Stimulated activated CD4-positive, alpha-beta T cell treated with anti-CD3 and anti-CD28 coated beads, TNF-alpha, amount 100 ng/mL, for 48 hours (primary cell): ENCODE data around the gene GALNT7.
"Not testable (repeated sequence)": the region's sequence is repeated elsewhere in the genome, so short reads cannot be mapped to it uniquely, and the experiment has no call there.

Experiments used
- DNase-seq, 3 donors: peaks; one replicate each; pipeline ENCODE4 v3.0.0-alpha.2; 2020; ENCODE audit warnings: low read depth in 3 of 3

The GALNT7 gene, protein sequence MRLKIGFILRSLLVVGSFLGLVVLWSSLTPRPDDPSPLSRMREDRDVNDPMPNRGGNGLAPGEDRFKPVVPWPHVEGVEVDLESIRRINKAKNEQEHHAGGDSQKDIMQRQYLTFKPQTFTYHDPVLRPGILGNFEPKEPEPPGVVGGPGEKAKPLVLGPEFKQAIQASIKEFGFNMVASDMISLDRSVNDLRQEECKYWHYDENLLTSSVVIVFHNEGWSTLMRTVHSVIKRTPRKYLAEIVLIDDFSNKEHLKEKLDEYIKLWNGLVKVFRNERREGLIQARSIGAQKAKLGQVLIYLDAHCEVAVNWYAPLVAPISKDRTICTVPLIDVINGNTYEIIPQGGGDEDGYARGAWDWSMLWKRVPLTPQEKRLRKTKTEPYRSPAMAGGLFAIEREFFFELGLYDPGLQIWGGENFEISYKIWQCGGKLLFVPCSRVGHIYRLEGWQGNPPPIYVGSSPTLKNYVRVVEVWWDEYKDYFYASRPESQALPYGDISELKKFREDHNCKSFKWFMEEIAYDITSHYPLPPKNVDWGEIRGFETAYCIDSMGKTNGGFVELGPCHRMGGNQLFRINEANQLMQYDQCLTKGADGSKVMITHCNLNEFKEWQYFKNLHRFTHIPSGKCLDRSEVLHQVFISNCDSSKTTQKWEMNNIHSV

GRCh38 chr4:173168396-173169177 lies at the start of gene GALNT7:
GALNT7 (plus strand) TSS chr4:173168811; CDS start chr4:173168836, 25 bp downstream.
- DNase-seq, result peak; percentile 29 to 57 (median 44)

GRCh38 chr4:173118819-173119218 lies 49.8 kb upstream of the GALNT7 start:
- not testable (repeated sequence) for DNase-seq

- DNase-seq, result no peak
These were observed 48.8 kb upstream of the GALNT7 start for GRCh38 chr4:173119818-173120217.

GRCh38 chr4:173121076-173121561 lies 47.5 kb upstream of the GALNT7 start:
- no peak for DNase-seq

DNA sequence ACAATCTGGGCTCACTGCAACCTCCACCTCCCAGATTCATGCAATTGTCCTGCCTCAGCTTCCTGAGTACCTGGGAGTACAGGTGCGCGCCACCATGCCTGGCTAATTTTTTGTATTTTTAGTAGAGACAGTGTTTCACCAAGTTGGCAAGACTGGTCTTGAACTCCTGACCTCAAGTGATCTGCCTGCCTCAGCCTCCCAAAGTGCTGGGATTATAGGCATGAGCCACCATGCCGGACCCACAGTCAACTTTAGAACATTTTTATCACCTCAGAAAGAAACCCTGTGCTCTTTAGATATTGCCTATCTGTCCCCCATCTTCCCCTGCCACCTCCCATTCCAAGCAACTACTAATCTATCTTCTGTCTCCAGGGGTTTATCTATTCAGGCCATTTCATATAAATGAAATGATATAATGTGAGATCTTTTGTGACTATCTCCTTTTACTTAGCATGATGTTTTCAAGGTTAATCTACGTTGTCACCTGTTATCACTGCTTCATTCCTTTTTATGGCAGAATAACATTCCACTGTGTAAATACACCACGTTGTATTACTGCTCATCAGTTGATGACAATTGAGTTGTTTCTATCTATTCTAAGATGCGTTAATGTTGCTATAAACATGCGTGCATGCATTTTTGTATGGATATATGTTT lies 44.3 kb upstream of the GALNT7 start:
- DNase-seq, result no peak

GRCh38 chr4:173125216-173125812 lies 43.3 kb upstream of the GALNT7 start:
- no peak for DNase-seq

- DNase-seq, result no peak
These were observed 40.3 kb upstream of the GALNT7 start for GRCh38 chr4:173128199-173128890.

- no peak for DNase-seq
These were observed 37.9 kb upstream of the GALNT7 start for GRCh38 chr4:173130687-173131086.

DNA sequence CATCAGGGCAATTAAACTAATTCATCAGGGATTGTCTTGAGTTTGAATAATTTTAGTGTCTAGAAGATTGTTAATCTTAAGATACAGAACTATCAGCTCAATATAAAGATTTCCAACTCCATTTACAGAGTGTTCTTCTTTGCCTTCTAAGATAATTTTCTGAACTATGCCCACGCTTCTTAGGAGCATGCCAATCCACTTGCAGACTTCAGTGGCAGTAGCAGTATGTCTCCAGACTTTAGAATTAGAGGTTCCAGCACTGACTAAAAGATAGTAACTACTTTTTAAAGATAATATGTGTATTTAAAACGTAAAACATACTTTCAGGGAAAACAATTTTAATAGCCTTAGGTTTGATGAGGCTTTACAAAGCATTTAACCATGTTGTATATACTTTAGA lies 34.2 kb upstream of the GALNT7 start:
- no peak for DNase-seq

DNA sequence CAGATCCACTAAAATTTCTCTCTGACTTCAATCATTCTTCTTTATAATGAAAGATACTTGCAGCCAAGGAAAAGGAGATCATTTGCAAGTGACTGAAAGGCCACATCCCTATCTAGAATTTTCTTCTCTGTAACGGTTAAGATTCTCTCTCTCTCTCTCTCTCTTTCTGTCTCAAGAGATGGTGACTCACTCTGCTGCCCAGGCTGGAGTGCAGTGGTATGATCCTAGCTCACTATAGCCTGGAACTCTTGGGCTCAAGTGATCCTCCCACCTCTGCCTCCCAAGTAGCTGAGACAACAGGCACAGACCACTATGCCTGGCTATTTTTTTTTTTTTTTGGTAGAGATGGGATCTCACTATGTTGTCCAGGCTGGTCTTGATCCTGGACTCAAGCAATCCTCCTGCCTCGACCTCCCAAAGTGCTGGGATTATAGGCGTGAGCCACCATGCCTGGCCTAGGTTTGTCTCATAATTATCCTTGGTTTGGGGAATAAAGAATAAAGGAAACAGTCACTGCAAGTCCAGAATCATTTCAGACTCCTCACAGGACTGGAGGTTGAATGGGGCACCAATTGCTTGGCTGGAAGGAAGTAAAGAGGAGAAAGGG lies 33.3 kb upstream of the GALNT7 start:
- no peak for DNase-seq

GRCh38 chr4:173138624-173139023 lies 30.0 kb upstream of the GALNT7 start:
- no peak for DNase-seq

- DNase-seq, result no peak
These were observed 29.1 kb upstream of the GALNT7 start for GRCh38 chr4:173139561-173139960.

- no peak for DNase-seq
These were observed 23.5 kb upstream of the GALNT7 start for GRCh38 chr4:173145131-173145530.

DNA sequence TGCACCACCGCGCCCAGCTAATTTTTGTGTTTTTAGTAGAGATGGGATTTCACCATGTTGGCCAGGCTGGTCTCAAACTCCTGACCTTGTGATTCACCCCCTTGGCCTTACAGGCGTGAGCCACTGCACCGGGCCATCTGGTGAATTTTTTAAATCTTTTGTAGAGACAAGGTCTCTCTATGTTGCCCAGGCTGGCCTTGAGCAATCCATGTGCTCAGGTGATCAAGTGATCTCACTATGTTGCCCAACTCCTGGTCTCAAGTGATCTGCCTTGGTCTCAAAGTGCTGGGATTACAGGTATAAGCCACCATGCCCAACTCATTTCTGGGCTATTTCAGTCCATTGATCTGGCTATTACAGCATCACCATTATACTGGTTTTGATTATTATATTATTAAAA lies 22.2 kb upstream of the GALNT7 start:
- no peak for DNase-seq

DNA sequence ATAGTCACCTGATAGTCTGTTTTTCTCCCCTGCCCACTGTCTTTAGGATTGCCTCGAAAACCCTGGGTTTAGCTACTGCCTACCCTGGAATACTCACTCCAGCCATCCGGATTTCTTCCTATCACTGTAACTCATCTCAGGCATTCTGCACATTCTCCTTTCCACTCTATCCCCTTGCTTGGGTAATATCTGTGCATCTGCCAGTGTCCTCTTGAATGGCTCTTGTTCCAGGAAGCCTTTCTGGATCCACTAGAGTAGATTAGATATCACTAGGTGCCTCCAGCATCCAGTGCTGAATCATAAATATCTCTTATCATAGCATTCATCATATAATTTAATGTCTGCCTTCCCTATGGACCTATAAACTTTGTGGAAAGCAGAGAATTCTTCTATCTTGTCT lies 17.1 kb upstream of the GALNT7 start:
- no peak for DNase-seq

DNA sequence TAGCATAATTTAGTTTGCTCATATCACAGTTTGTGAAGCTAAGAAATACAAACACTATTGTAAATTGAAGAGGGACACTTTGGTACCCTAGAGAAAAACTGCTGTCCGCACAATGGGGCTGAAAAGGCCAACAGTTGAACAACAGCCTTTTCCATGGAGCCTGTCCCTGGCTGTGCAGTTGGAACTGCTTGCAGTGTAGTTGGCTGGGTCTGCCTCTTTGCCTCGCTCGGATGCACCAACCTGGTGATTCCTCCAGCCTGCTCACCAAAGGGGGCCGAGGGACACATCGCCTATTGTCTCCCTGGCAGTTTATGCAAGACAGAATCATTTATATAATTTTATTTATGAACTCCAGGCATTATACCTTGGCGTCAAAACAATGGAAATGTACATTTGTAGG lies 16.5 kb upstream of the GALNT7 start:
- no peak for DNase-seq

DNA sequence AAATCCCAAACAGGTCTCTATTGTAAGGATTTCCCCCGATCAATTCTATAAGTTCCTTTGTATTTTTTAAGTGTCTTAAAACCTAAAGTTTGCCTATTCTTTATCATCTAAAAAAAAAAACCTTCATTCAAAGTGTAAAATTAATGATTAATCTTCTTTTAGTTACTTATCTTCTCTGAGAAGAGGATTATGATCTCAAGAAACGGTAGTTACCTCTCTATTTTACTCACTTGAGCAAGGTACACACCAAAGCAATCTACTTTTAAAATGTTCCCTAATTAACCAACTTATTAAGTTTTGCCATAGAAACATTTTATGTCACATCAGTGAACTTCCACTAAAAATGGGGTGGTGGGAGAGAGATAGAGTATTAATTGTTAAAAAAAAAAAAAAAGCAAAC lies 15.2 kb upstream of the GALNT7 start:
- DNase-seq, result no peak

DNA sequence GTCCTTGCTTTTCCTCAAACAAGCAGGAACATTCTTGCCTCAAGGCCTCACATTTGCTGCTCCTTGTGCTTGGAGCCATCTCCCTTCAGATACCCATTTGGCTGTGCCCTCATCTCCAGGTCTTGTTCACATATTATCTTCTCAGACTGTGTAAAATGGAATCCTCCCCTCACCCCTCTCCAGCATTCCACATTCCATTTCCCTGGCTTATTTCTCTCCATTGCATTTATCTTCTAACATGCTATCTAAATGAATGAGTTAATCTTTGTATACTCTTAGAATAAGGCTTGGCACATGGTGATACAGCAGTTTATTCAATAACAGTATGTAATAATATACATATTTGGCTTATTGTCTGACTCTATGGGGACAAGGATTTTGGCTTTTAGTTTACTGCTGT lies 8.8 kb upstream of the GALNT7 start:
- no peak for DNase-seq

GRCh38 chr4:173160871-173161270 lies 7.7 kb upstream of the GALNT7 start:
- DNase-seq, result no peak

- no peak for DNase-seq
These were observed 7.3 kb upstream of the GALNT7 start for GRCh38 chr4:173161311-173161710.
